HG02678 (cell line): ENCODE results near the gene LRRK1.

Source experiments
- ATAC-seq: cut with Tn5 transposase; IDR thresholded peaks from one replicate; pipeline ENCODE4 v1.9.1; 2021; ENCODE audit warnings: mild to moderate bottlenecking, moderate library complexity; ENCODE audit not compliant: unreplicated experiment

LRRK1 gene

DNA sequence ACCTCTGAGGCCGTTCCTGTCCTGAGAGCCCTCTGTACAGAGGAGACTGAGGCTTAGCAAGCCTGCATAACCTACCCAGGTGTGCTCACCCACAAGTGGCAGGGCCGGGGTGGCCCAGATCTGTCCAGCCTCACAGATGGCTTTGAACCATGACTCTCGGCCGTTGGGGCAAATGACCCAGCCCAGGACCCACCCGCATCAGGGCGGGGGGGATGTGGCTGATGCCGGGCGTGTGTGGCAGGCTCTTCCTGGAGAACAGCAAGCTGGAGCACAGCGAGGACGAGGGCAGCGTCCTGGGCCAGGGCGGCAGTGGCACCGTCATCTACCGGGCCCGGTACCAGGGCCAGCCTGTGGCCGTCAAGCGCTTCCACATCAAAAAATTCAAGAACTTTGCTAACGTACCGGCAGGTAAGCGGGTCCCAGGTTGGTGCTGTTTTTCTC lies 133.5 kb downstream of the LRRK1 start:
- ATAC-seq = no peak

DNA sequence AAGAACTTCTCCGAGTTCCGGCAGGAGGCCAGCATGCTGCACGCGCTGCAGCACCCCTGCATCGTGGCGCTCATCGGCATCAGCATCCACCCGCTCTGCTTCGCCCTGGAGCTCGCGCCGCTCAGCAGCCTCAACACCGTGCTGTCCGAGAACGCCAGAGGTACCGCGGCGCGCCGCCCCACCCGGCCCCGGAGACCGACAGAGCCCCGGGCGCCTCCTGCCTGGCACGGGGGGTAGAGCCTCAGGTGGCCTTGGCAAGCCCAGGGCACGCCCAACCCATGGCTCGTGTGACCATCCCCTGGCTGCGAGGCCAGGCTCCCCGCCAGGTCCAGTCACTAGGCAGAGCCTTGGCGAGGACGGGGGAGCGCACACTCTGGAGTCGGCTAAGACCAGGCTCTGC lies 134.1 kb downstream of the LRRK1 start:
- ATAC-seq = no peak

GRCh38 chr15:101054116-101054515 lies 135.0 kb downstream of the LRRK1 start:
- no peak for ATAC-seq

- ATAC-seq = no peak
Measured at GRCh38 chr15:101054991-101055390, 135.8 kb downstream of the LRRK1 start.

DNA sequence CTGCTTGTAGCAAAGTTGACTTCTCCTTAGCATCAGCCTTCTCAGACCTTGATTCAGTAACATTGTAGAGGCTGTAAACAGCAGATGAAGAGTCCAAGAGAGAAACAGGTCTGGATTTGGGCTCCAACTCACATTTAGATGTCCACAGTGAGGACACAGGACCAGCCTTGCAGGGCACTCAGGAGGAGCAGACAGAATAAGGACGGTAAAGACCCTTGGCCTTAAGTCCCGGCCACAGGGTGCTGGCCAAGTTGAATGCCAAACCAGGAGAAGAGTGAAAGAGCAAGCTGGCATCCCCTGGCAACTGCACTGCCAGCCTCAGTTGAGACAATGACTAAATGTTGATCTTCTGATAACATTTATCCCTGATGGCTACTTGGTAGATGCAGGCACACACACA lies 136.3 kb downstream of the LRRK1 start:
- no peak for ATAC-seq

DNA sequence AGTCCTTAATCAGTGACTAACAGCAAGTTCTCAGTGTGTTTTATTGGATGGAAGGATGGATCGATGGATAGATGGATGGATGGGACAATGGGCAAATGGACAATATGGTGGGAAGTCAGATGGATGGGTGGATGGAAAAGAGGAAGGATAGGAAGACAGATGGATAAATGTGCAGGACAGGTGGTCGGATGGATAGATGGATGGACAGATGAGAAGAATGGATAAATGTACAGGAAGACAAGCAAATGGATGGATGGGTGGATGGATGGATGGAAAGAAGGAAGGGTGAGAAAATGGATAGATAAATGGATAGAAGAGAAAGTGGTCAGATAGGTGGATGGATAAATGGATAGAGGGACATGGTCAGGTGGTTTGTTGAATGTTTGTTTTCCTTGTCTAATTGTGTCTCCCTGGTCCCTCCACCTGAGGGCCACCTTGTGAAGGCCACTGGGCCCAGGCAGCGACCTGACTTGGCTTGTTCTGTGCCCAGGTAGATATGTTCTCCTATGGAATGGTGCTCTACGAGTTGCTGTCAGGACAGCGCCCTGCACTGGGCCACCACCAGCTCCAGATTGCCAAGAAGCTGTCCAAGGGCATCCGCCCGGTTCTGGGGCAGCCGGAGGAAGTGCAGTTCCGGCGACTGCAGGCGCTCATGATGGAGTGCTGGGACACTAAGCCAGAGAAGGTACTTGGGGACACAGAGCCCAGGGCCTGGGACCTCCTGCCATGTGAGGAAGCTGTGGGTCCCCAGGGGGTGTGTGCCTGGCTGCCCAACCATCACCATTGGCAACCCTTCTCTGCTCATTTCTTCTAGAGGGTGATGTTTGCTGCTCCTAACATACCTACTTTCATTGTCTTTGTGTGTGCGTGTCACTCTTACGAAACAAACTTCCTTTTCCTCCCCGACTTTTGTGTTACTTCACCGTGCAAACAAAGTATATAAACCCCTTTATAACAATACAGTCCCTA lies 137.5 kb downstream of the LRRK1 start:
- no peak for ATAC-seq

DNA sequence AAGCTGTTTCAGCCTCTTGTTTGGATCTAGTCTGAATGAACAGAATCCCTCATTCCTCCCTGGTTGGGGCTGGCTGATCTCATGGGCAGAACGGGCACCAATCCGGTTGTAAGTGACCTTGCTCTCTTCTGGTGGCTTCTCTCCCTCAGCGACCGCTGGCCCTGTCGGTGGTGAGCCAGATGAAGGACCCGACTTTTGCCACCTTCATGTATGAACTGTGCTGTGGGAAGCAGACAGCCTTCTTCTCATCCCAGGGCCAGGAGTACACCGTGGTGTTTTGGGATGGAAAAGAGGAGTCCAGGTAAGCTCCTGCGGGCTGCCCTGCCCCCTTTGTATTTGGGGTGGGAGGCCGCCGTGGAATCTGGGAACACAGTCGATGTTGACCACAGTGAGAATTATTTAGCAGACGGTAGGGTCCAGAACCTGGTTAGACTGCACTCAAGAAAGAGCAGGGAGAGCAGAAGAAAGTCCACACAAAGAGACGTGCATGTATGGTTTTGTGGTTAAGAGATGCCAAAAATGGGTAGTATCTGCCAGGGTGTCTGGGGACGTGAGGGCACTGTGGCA lies 138.8 kb downstream of the LRRK1 start:
- no peak for ATAC-seq

- no peak for ATAC-seq
Measured at GRCh38 chr15:101058735-101059134, 139.6 kb downstream of the LRRK1 start.

DNA sequence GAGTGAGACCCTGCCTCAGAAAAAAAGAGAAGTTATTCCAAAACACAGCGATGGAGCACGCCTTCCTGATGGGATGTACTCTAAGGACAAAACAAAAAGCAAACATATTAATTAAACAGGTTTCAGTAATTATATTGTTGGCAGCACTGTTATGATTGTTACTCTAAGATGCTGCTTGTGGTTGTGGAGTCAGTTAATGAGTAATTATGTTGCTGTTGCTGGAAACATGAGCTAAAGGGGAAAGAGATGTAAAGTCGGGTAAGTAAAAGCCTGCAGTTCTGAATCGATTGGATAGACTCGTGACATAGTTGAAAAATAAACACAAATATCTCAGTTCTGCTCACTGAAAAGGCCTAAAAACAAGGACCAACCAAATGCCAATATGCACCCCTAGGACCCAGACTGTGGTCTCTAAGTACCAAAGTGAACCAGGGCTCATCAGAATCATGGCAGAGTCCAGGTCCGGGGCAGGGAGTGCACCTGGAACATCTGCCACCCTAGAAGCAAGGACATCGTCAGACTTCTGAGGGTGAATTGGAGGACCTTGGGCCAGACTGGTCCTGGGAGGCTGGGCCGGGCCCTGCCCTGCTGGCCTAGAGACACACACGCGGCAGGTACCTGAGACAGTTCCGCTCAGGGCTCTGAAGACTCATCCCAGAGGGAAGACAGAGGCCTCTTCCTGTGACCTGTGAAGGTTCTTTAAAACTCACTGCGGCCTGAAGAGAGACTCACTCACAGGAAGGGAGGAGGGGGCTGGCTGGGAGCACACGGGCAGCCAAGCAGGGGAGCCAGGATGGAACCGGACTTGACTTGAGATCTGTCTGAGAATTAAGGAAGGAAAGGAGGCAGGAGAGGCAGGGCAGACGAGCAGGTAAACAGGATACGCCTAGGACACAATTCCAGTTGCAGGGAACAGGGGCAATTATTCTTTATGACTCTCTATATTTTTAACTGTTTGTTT lies 140.5 kb downstream of the LRRK1 start:
- ATAC-seq = no peak

DNA sequence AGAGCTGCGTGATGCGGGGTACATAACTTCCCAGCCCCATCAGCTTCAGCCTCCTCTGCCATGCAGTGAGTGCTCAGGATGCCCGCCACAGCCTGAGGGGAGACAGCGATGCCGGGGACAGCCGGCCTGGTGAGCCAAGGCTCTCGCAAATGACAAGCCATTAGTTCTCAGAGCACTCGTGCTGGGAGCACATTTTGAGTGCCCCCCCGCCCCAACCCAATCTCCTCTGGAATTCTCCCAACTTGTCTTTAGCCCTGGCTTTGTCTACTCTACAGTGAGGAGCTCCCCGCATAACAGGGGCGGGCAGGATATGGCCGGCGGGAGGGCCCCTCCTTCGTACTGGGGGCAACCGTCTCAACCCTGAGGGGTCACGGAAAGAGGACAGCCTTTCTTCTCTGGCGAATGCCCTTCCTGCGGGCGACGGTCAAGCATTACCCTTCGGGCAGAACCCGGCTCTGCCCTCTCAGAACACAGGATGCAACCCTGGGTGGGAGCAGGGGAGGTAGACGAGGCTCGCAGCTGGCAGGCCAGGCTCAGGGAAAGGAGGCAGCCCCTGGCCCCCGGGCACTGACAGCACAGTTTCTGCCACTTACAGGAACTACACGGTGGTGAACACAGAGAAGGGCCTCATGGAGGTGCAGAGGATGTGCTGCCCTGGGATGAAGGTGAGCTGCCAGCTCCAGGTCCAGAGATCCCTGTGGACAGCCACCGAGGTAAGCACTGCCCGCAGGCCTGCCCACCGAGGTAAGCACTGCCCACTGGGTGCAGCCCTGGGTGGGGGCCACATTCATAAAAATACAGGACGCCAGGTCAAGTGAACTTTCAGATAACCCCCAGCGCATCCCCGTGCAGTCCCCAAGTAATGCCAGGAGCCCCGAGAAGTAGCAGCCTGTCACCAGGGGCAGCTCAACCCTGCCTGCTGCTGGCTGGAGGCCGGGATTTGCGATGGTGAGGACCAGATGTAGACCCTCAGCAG lies 141.7 kb downstream of the LRRK1 start:
- no peak for ATAC-seq

GRCh38 chr15:101062063-101062462 lies 142.9 kb downstream of the LRRK1 start:
- ATAC-seq = no peak

DNA sequence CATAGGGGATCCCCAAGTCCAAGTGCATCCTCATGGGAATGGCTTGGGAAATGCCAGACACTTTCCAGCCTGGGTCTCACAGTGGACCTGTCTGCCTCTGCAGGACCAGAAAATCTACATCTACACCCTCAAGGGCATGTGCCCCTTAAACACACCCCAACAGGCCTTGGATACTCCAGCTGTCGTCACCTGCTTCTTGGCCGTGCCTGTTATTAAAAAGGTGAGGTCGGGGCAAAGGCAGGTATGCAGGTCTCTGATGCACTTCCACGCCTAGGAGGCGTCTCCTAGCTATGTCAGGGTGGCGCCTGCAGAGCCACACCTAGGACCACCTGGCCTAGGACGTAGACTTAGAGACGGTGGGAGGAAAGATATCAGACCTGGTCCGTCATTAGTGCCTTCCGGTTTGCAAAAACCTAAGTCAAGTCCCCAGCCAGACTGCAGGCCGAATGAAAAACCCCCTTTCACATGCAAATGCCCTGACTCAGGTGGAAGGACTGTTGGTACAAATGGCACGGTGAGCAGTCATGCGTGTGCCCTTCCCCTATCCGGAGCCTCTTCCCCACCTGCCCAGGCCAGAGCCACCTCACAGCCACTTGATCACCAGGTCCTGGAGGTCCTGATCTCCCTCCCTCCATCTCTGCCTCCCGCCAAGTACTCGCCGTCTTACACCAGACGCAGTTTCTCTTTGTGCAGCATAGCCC lies 143.5 kb downstream of the LRRK1 start:
- ATAC-seq = no peak

- no peak for ATAC-seq
Measured at GRCh38 chr15:101063212-101063611, 144.1 kb downstream of the LRRK1 start.

- ATAC-seq = no peak
Measured at GRCh38 chr15:101063891-101064794, 145.0 kb downstream of the LRRK1 start.

DNA sequence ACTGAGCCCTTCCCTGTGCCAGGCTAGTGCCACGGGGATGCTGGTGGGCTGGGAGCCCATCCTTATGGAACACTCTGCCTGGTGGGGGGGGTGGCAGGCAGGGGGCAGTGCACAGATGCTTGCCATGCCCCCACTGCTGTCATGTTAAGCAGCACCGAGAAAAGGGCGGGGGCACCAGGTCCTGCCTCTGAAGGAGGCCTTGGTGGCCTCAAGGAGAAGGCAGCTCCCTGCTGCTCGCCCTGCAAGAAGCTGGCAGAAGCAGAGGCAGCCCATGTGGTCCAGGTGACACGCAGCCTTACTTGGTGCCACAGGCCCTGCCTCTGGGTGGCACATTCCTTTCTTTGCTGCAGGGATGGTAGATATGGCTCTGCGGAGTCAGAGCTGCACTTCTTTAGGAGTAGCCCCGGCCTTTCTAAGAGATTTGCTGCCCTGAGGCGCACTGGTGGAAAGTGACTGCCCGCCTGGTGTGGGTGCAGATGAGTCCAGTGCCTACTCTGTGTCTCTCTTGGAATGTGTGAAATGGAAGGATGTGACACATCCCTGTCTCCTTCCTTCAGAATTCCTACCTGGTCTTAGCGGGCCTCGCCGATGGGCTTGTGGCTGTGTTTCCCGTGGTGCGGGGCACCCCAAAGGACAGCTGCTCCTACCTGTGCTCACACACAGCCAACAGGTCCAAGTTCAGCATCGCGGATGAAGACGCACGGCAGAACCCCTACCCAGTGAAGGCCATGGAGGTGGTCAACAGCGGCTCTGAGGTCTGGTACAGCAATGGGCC lies 145.8 kb downstream of the LRRK1 start:
- no peak for ATAC-seq

GRCh38 chr15:101065570-101066221 lies 146.5 kb downstream of the LRRK1 start:
- ATAC-seq = no peak
